Lower leg skin (tissue), 3 donors: ENCODE data around the gene PLEKHA6.

ENCODE experiments used
- CTCF ChIP-seq, 3 donors: fragments of 450-650 bp; IDR thresholded peaks; one replicate each; pipeline ENCODE4 v1.5.1; 2016; ENCODE audit warnings: antibody characterized with exemption in 3 of 3, mild to moderate bottlenecking in 3 of 3, moderate library complexity in 2 of 3
- POLR2A ChIP-seq, 2 donors: fragments of 450-650 bp; IDR thresholded peaks; one replicate each; pipeline ENCODE4 v1.6.1; 2016 to 2017; ENCODE audit warnings: antibody characterized with exemption in 2 of 2, mild to moderate bottlenecking in 1 of 2, moderate library complexity in 1 of 2

- no peak for TF ChIP-seq CTCF (IDR thresholded peaks at IDR 0.05)
- no peak for TF ChIP-seq POLR2A (IDR thresholded peaks at IDR 0.05)
Measured at GRCh38 chr1:204334455-204334854, 25.3 kb downstream of the PLEKHA6 start.
